IMR-90 (cell line): ENCODE results near the gene LOX. TPM values are rescaled to one million over a fixed set of nuclear protein-coding genes. Genes with fewer than 3 reads are reported as not detected.
A peak's percentile ranks its signal among the peaks of the same experiment; 100 is the strongest.

Source experiments
- ATAC-seq: fragments of 200-7000 bp; cut with Tn5 transposase; 2 replicates; pipeline ENCODE4 v1.9.1; 2020; ENCODE audit warnings: low read depth, mild to moderate bottlenecking, moderate library complexity
- BruUV-seq: library from RNA; stranded (reverse); fragments of 400-500 nt; replicated peaks from 2 replicates; lab custom pipeline; 2021; lab: Mats Ljungman, UMichigan
- CTCF ChIA-PET: fragments of 300-600 bp; formaldehyde crosslinking; extraction: SDS; loops from one replicate; lab custom pipeline; 2021; ENCODE audit warnings: antibody characterized with exemption; lab: Yijun Ruan, JAX
- POLR2A ChIA-PET: fragments of 300-600 bp; sonication (Branson Sonifier 250); formaldehyde crosslinking; loops from one replicate; lab custom pipeline; 2022; ENCODE audit warnings: antibody characterized with exemption; ENCODE audit not compliant: unreplicated experiment; lab: Charles Lee
- DNase-seq: peaks from one replicate; pipeline ENCODE4 v3.0.0; 2013
- H2AFZ ChIP-seq: replicated peaks from 2 replicates; pipeline ENCODE3; 2013; ENCODE audit warnings: low read length, mild to moderate bottlenecking; ENCODE audit not compliant: poor library complexity
- H2AK5ac ChIP-seq: 2 replicates; pipeline ENCODE4 v1.6.1; 2013; ENCODE audit warnings: low read depth, low read length, inconsistent platforms
- H2AK9ac ChIP-seq: replicated peaks from 2 replicates; pipeline ENCODE3; 2013; ENCODE audit warnings: mild to moderate bottlenecking, low read depth, low read length, moderate library complexity; ENCODE audit not compliant: poor library complexity
- H2BK120ac ChIP-seq: 2 replicates; pipeline ENCODE4 v1.6.1; 2013; ENCODE audit warnings: low read depth, low read length, inconsistent platforms
- H2BK15ac ChIP-seq: 3 replicates; pipeline ENCODE4 v1.6.1; 2013; ENCODE audit warnings: low read depth, low read length, inconsistent platforms
- H2BK20ac ChIP-seq: 2 replicates; pipeline ENCODE4 v1.6.1; 2013; ENCODE audit warnings: low read depth, mild to moderate bottlenecking, inconsistent platforms, low read length, moderate library complexity
- H2BK5ac ChIP-seq: 2 replicates; pipeline ENCODE4 v1.6.1; 2013; ENCODE audit warnings: mild to moderate bottlenecking, low read depth, low read length, inconsistent platforms; ENCODE audit not compliant: poor library complexity, severe bottlenecking
- H3K14ac ChIP-seq: replicated peaks from 2 replicates; pipeline ENCODE4 v1.6.1; 2013; ENCODE audit warnings: low read depth, low read length, inconsistent platforms
- H3K18ac ChIP-seq: 2 replicates; pipeline ENCODE4 v1.6.1; 2013; ENCODE audit warnings: low read depth, low read length, control low read depth
- H3K23ac ChIP-seq: 2 replicates; pipeline ENCODE4 v1.6.1; 2013; ENCODE audit warnings: low read depth, low read length, inconsistent platforms
- H3K27ac ChIP-seq: 2 replicates; pipeline ENCODE4 v1.5.1; 2013; ENCODE audit warnings: mild to moderate bottlenecking, control low read depth, low read length; ENCODE audit not compliant: insufficient read depth
- H3K27me3 ChIP-seq: 2 replicates; pipeline ENCODE4 v1.6.1; 2013; ENCODE audit warnings: low read length; ENCODE audit not compliant: control insufficient read depth, insufficient read depth
- H3K36me3 ChIP-seq: 2 replicates; pipeline ENCODE4 v1.6.1; 2013; ENCODE audit warnings: low read length, mixed read lengths; ENCODE audit not compliant: control insufficient read depth, insufficient read depth
- H3K4ac ChIP-seq: 2 replicates; pipeline ENCODE4 v1.6.1; 2013; ENCODE audit warnings: low read depth, low read length, inconsistent platforms
- H3K4me1 ChIP-seq: 2 replicates; pipeline ENCODE4 v1.6.1; 2013; ENCODE audit warnings: low read length, mixed read lengths; ENCODE audit not compliant: control insufficient read depth, insufficient read depth
- H3K4me2 ChIP-seq: 2 replicates; pipeline ENCODE4 v1.6.1; 2013; ENCODE audit warnings: low read depth, mild to moderate bottlenecking, control low read depth, low read length, moderate library complexity
- H3K4me3 ChIP-seq: 2 replicates; pipeline ENCODE4 v1.5.1; 2013; ENCODE audit warnings: low read depth, mild to moderate bottlenecking, control low read depth, low read length, moderate library complexity; ENCODE audit not compliant: insufficient read depth
- H3K56ac ChIP-seq: 2 replicates; pipeline ENCODE4 v1.6.1; 2013; ENCODE audit warnings: low read length, inconsistent platforms; ENCODE audit not compliant: insufficient read depth; ENCODE audit errors: extremely low read depth
- H3K79me1 ChIP-seq, 2 experiments: 2 replicates each; pipeline ENCODE4 v1.6.1; 2013; ENCODE audit warnings: low read length in 2 of 2, inconsistent platforms in 1 of 2, low read depth in 1 of 2
- H3K9ac ChIP-seq: 2 replicates; pipeline ENCODE4 v1.6.1; 2013; ENCODE audit warnings: low read depth, low read length, control low read depth
- H3K9me1 ChIP-seq: 2 replicates; pipeline ENCODE4 v1.6.1; 2013; ENCODE audit warnings: low read length, inconsistent platforms; ENCODE audit not compliant: insufficient read depth
- H3K9me3 ChIP-seq: 2 replicates; pipeline ENCODE4 v1.6.1; 2013; ENCODE audit warnings: low read length; ENCODE audit not compliant: control insufficient read depth, insufficient read depth
- H4K20me1 ChIP-seq: 2 replicates; pipeline ENCODE4 v1.6.1; 2013; ENCODE audit warnings: low read length, inconsistent platforms; ENCODE audit not compliant: insufficient read depth
- H4K5ac ChIP-seq: 2 replicates; pipeline ENCODE4 v1.6.1; 2013; ENCODE audit warnings: mild to moderate bottlenecking, low read depth, low read length, control low read depth
- H4K8ac ChIP-seq, 2 experiments: 2 replicates each; pipeline ENCODE4 v1.6.1; 2013; ENCODE audit warnings: low read depth in 2 of 2, low read length in 2 of 2, control low read depth in 1 of 2, inconsistent platforms in 1 of 2
- H4K91ac ChIP-seq: 2 replicates; pipeline ENCODE4 v1.6.1; 2013; ENCODE audit warnings: low read depth, low read length, inconsistent platforms; ENCODE audit not compliant: insufficient read depth
- BHLHE40 ChIP-seq: fragments of 150-350 bp; IDR thresholded peaks from 2 replicates; pipeline ENCODE4 v1.6.1; 2016; ENCODE audit warnings: mild to moderate bottlenecking, low read depth, low read length
- CEBPB ChIP-seq: IDR thresholded peaks from 2 replicates; pipeline ENCODE4 v1.6.1; 2012; ENCODE audit warnings: low read depth, low read length, improper control_type of control experiment
- CHD1 ChIP-seq: IDR thresholded peaks from 2 replicates; pipeline ENCODE4 v1.6.1; 2012; ENCODE audit warnings: low read depth, low read length, improper control_type of control experiment
- FOS ChIP-seq: fragments of 150-350 bp; IDR thresholded peaks from 2 replicates; pipeline ENCODE4 v1.6.1; 2016; ENCODE audit warnings: low read depth, low read length
- MAFK ChIP-seq: IDR thresholded peaks from 2 replicates; pipeline ENCODE4 v1.6.1; 2012; ENCODE audit warnings: low read depth, low read length, improper control_type of control experiment
- MAZ ChIP-seq: IDR thresholded peaks from 2 replicates; pipeline ENCODE4 v1.6.1; 2012; ENCODE audit warnings: low read depth, mild to moderate bottlenecking, low read length, improper control_type of control experiment, moderate library complexity, borderline replicate concordance
- NFE2L2 ChIP-seq: fragments of 150-350 bp; IDR thresholded peaks from 2 replicates; pipeline ENCODE4 v1.6.1; 2016; ENCODE audit warnings: low read depth, mild to moderate bottlenecking, low read length
- POLR2A ChIP-seq: IDR thresholded peaks from 2 replicates; pipeline ENCODE4 v1.6.1; 2012; ENCODE audit warnings: mild to moderate bottlenecking, low read depth, low read length
- RAD21 ChIP-seq: IDR thresholded peaks from 2 replicates; pipeline ENCODE4 v1.6.1; 2012; ENCODE audit warnings: low read length, improper control_type of control experiment
- RCOR1 ChIP-seq: IDR thresholded peaks from 2 replicates; pipeline ENCODE4 v1.6.1; 2012; ENCODE audit warnings: mild to moderate bottlenecking, low read length, improper control_type of control experiment; ENCODE audit not compliant: insufficient replicate concordance
- RFX5 ChIP-seq: IDR thresholded peaks from 2 replicates; pipeline ENCODE4 v1.8.0; 2012; ENCODE audit warnings: low read depth, mild to moderate bottlenecking, low read length, moderate library complexity
- SMC3 ChIP-seq: fragments of 150-350 bp; IDR thresholded peaks from 2 replicates; pipeline ENCODE4 v1.6.1; 2016; ENCODE audit warnings: low read depth, mild to moderate bottlenecking, antibody characterized with exemption, low read length, moderate library complexity
- USF2 ChIP-seq: fragments of 150-350 bp; IDR thresholded peaks from 2 replicates; pipeline ENCODE4 v1.6.1; 2017; ENCODE audit warnings: mild to moderate bottlenecking, antibody characterized with exemption, low read length, low read depth
- WGBS, 2 experiments: methylation state at CpG; one replicate each; pipeline versions ENCODE4 v1.1.5 to v1.1.7; 2013; ENCODE audit warnings: missing lambda C conversion rate in 2 of 2; ENCODE audit not compliant: insufficient read length in 1 of 2; ENCODE audit errors: extremely low coverage in 2 of 2; 5-methylcytosine and 5-hydroxymethylcytosine counted together
- dilution Hi-C: fragments of 300-500 bp; cut with HindIII; formaldehyde crosslinking; loops from one replicate; pipeline ENCODE4 v1.14.3; 2018; ENCODE audit warnings: low sequenced_read_pairs; ENCODE audit not compliant: unreplicated experiment
- in situ Hi-C: fragments of 300-500 bp; cut with MboI; formaldehyde crosslinking; loops from 3 replicates; pipeline ENCODE4 v1.14.3; 2019; ENCODE audit warnings: low sequenced_read_pairs, inconsistent platforms, mixed read lengths
- intact Hi-C: fragments of 100-400 bp; cut with micrococcal nuclease; formaldehyde crosslinking; loops from 2 replicates; pipeline ENCODE4 v1.10.0; 2022
- polyA plus RNA-seq, 3 experiments: library from polyadenylated mRNA; depleted of rRNA; stranded (reverse); fragments of >200 nt; gene quantifications; 2 replicates each; pipeline ENCODE4 v1.2.3, GENCODE V29; 2012; ENCODE audit warnings: low replicate concordance in 1 of 3
- total RNA-seq: library from RNA; depleted of rRNA; stranded (reverse); fragments of >200 nt; gene quantifications from 2 replicates; pipeline ENCODE4 v1.2.3, GENCODE V29; 2012
- TF ChIP-seq, protein P1 (sequence below): conservative IDR thresholded peaks from 2 replicates; pipeline ENCODE4 v1.5.1; 2012; ENCODE audit warnings: mild to moderate bottlenecking, low read depth, low read length, improper control_type of control experiment
- TF ChIP-seq, protein P2 (sequence below): fragments of 150-350 bp; IDR thresholded peaks from 2 replicates; pipeline ENCODE4 v1.6.1; 2016; ENCODE audit warnings: low read depth, mild to moderate bottlenecking, low read length, moderate library complexity, borderline replicate concordance

LOX gene
- total and polyA plus RNA-seq, 2 of the 4 experiments (the other 2 are of a cell fraction) = 277 to 662 TPM

GRCh38 chr5:122083535-122083934 is 5.5 kb upstream of the LOX start:
- Histone ChIP-seq H4K8ac (no peak overlapping the region), H3K79me1 (peaks cover 11 to 14% of the 10 kb centered on the region in 2 experiments), H3K9me3 (no peaks in the 10 kb centered on the region), H3K36me3 (no peaks in the 10 kb centered on the region), H3K4me1 (peaks cover 6% of the 10 kb centered on the region; the same call in 1 of the 2 replicates), H3K23ac (no peak overlapping the region), H2BK120ac (no peak overlapping the region), H3K14ac (no peak overlapping the region), H2BK15ac (no peak overlapping the region; the same call in 2 of the 3 replicates), H2BK20ac (no peak overlapping the region), H3K27ac (no peak overlapping the region), H2AFZ (no peak overlapping the region), H2AK5ac (no peak overlapping the region), H4K5ac (no peak overlapping the region; the same call in 1 of the 2 replicates), H3K27me3 (no peaks in the 10 kb centered on the region), H3K56ac (no peak overlapping the region), H2BK5ac (peak overlapping the region; percentile 34), H3K4ac (no peak overlapping the region), H4K91ac (no peak overlapping the region), H3K18ac (peak overlapping the region; percentile 12; the same call in 1 of the 2 replicates), H3K4me2 (peak overlapping the region; percentile 38; the same call in 1 of the 2 replicates), H3K4me3 (no peak overlapping the region), H4K20me1 (no peaks in the 10 kb centered on the region), H3K9me1 (peaks cover 3% of the 10 kb centered on the region; the same call in 1 of the 2 replicates), H3K9ac (no peak overlapping the region), H2AK9ac (no peak overlapping the region)
- ChIA-PET CTCF (interaction anchor here (1.5 kb wide), 1 partner anchor 18 kb away, joined by 3 read pairs; no protein-coding TSS in a partner anchor), POLR2A (no interaction called here)
- in situ Hi-C loops (no loop called here), dilution Hi-C loops (no loop called here), intact Hi-C loops (no loop called here)
- ATAC-seq (no peak), DNase-seq (no peak)
- TF ChIP-seq RAD21 (no peak), BHLHE40 (no peak), CHD1 (no peak), NFE2L2 (no peak), FOS (no peak), USF2 (no peak), MAZ (no peak), MAFK (no peak), CEBPB (no peak), RFX5 (no peak), SMC3 (no peak), POLR2A (no peak), RCOR1 (no peak)
- TF ChIP-seq, protein P1, sequence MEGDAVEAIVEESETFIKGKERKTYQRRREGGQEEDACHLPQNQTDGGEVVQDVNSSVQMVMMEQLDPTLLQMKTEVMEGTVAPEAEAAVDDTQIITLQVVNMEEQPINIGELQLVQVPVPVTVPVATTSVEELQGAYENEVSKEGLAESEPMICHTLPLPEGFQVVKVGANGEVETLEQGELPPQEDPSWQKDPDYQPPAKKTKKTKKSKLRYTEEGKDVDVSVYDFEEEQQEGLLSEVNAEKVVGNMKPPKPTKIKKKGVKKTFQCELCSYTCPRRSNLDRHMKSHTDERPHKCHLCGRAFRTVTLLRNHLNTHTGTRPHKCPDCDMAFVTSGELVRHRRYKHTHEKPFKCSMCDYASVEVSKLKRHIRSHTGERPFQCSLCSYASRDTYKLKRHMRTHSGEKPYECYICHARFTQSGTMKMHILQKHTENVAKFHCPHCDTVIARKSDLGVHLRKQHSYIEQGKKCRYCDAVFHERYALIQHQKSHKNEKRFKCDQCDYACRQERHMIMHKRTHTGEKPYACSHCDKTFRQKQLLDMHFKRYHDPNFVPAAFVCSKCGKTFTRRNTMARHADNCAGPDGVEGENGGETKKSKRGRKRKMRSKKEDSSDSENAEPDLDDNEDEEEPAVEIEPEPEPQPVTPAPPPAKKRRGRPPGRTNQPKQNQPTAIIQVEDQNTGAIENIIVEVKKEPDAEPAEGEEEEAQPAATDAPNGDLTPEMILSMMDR = no peak
- TF ChIP-seq, protein P2, sequence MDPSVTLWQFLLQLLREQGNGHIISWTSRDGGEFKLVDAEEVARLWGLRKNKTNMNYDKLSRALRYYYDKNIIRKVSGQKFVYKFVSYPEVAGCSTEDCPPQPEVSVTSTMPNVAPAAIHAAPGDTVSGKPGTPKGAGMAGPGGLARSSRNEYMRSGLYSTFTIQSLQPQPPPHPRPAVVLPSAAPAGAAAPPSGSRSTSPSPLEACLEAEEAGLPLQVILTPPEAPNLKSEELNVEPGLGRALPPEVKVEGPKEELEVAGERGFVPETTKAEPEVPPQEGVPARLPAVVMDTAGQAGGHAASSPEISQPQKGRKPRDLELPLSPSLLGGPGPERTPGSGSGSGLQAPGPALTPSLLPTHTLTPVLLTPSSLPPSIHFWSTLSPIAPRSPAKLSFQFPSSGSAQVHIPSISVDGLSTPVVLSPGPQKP = no peak
- BruUV-seq = no TSS peak
- no CpG with 5 or more reads among the region's 1 CpG for WGBS, 2 experiments
